Activated T-helper 1 cell treated with anti-CD3 and anti-CD28 coated beads, Interleukin-12 subunit alpha, Interleukin-12 subunit beta, Interleukin-2, Interleukin-4 antibody, amounts not matched to agents 30 ng/mL and 10 ng/mL and 1 ng/mL, durations not matched to agents 14 hours and 24 hours and 36 hours (primary cell): ENCODE measurements around the gene SLC35F3. TPM values are rescaled to one million over a fixed set of nuclear protein-coding genes. Genes with fewer than 3 reads are reported as not detected.

Experiments
- DNase-seq: peaks from one replicate; pipeline ENCODE4 v3.0.0; 2021; ENCODE audit warnings: low spot score
- H3K27ac Mint-ChIP-seq: one replicate; pipeline ENCODE4 v1.8.0; 2021; ENCODE audit warnings: mild to moderate bottlenecking, mixed read lengths
- H3K27me3 Mint-ChIP-seq: one replicate; pipeline ENCODE4 v1.8.0; 2022; ENCODE audit warnings: mild to moderate bottlenecking, moderate library complexity, mixed read lengths; ENCODE audit not compliant: insufficient read depth
- H3K36me3 Mint-ChIP-seq: one replicate; pipeline ENCODE4 v1.8.0; 2021; ENCODE audit warnings: low read depth, mixed read lengths
- H3K4me1 Mint-ChIP-seq: one replicate; pipeline ENCODE4 v1.8.0; 2021; ENCODE audit warnings: low read depth, mixed read lengths
- H3K4me3 Mint-ChIP-seq: one replicate; pipeline ENCODE4 v1.8.0; 2021; ENCODE audit warnings: mild to moderate bottlenecking, moderate library complexity, mixed read lengths
- H3K9me3 Mint-ChIP-seq: one replicate; pipeline ENCODE4 v1.8.0; 2021; ENCODE audit warnings: mixed read lengths
- intact Hi-C: fragments of 100-400 bp; cut with micrococcal nuclease; formaldehyde crosslinking; loops from one replicate; pipeline ENCODE4 v1.15.1; 2024
- total RNA-seq: library from RNA; stranded (reverse); gene quantifications from 2 replicates; pipeline ENCODE4 v1.2.3, GENCODE V29; 2022

The SLC35F3 gene
- total RNA-seq, 1 donor from 2014 or later = 7.9 TPM

- Mint-ChIP-seq H3K4me1 (no peaks in the 10 kb centered on the region), H3K9me3 (no peaks in the 10 kb centered on the region), H3K27ac (no peak overlapping the region), H3K27me3 (peaks cover 8% of the 10 kb centered on the region), H3K36me3 (no peaks in the 10 kb centered on the region), H3K4me3 (no peak overlapping the region)
- no peak for DNase-seq
- intact Hi-C loops = no loop called here
Measured at GRCh38 chr1:234090212-234091064, 186.0 kb downstream of the SLC35F3 start.

GRCh38 chr1:234091065-234091401, 186.6 kb downstream of the SLC35F3 start:
- DNase-seq = no peak
- no peaks in the 10 kb centered on the region for H3K36me3 Mint-ChIP-seq
- no peaks in the 10 kb centered on the region for H3K4me1 Mint-ChIP-seq
- H3K4me3 Mint-ChIP-seq = no peak overlapping the region
- no peaks in the 10 kb centered on the region for H3K9me3 Mint-ChIP-seq
- intact Hi-C loops = no loop called here
- peaks cover 10% of the 10 kb centered on the region for H3K27me3 Mint-ChIP-seq
- no peak overlapping the region for H3K27ac Mint-ChIP-seq

GRCh38 chr1:234091876-234092275, 187.4 kb downstream of the SLC35F3 start:
- Mint-ChIP-seq H3K4me3 (no peak overlapping the region), H3K27me3 (peaks cover 11% of the 10 kb centered on the region), H3K36me3 (no peaks in the 10 kb centered on the region), H3K4me1 (no peaks in the 10 kb centered on the region), H3K27ac (no peak overlapping the region), H3K9me3 (no peaks in the 10 kb centered on the region)
- DNase-seq = no peak
- intact Hi-C loops = no loop called here

- H3K4me3 Mint-ChIP-seq = no peak overlapping the region
- H3K27ac Mint-ChIP-seq = no peak overlapping the region
- no peak for DNase-seq
Measured at GRCh38 chr1:234093107-234093506, 188.6 kb downstream of the SLC35F3 start.

GRCh38 chr1:234093741-234094140, 189.3 kb downstream of the SLC35F3 start:
- no peak for DNase-seq
- H3K27ac Mint-ChIP-seq = no peak overlapping the region
- H3K36me3 Mint-ChIP-seq = no peaks in the 10 kb centered on the region
- H3K4me1 Mint-ChIP-seq = no peaks in the 10 kb centered on the region
- no peak overlapping the region for H3K4me3 Mint-ChIP-seq
- peaks cover 10% of the 10 kb centered on the region for H3K27me3 Mint-ChIP-seq
- intact Hi-C loops = no loop called here
- no peaks in the 10 kb centered on the region for H3K9me3 Mint-ChIP-seq

More at GRCh38 chr1:234093107-234093506, 188.6 kb downstream of the SLC35F3 start:
- Mint-ChIP-seq H3K9me3 (no peaks in the 10 kb centered on the region), H3K36me3 (no peaks in the 10 kb centered on the region), H3K27me3 (peaks cover 10% of the 10 kb centered on the region), H3K4me1 (no peaks in the 10 kb centered on the region)
- intact Hi-C loops = no loop called here

GRCh38 chr1:234094172-234094571, 189.7 kb downstream of the SLC35F3 start:
- Mint-ChIP-seq H3K27ac (no peak overlapping the region), H3K27me3 (peaks cover 8% of the 10 kb centered on the region), H3K4me1 (no peaks in the 10 kb centered on the region), H3K4me3 (no peak overlapping the region), H3K9me3 (no peaks in the 10 kb centered on the region), H3K36me3 (no peaks in the 10 kb centered on the region)
- intact Hi-C loops = no loop called here
- DNase-seq = no peak

GRCh38 chr1:234096161-234096770, 191.8 kb downstream of the SLC35F3 start:
- Mint-ChIP-seq H3K27ac (no peak overlapping the region), H3K27me3 (peaks cover 11% of the 10 kb centered on the region), H3K36me3 (no peaks in the 10 kb centered on the region), H3K4me1 (no peaks in the 10 kb centered on the region), H3K4me3 (no peak overlapping the region), H3K9me3 (no peaks in the 10 kb centered on the region)
- no peak for DNase-seq
- intact Hi-C loops = no loop called here

- Mint-ChIP-seq H3K4me3 (no peak overlapping the region), H3K27me3 (peaks cover 24% of the 10 kb centered on the region), H3K36me3 (no peaks in the 10 kb centered on the region), H3K9me3 (no peaks in the 10 kb centered on the region), H3K4me1 (no peaks in the 10 kb centered on the region), H3K27ac (no peak overlapping the region)
- no peak for DNase-seq
- intact Hi-C loops = no loop called here
Measured at GRCh38 chr1:234102583-234102982, 198.1 kb downstream of the SLC35F3 start.

- peaks cover 24% of the 10 kb centered on the region for H3K27me3 Mint-ChIP-seq
- H3K36me3 Mint-ChIP-seq = no peaks in the 10 kb centered on the region
- intact Hi-C loops = no loop called here
- no peaks in the 10 kb centered on the region for H3K9me3 Mint-ChIP-seq
- DNase-seq = no peak
- no peaks in the 10 kb centered on the region for H3K4me1 Mint-ChIP-seq
- no peak overlapping the region for H3K27ac Mint-ChIP-seq
- H3K4me3 Mint-ChIP-seq = no peak overlapping the region
Measured at GRCh38 chr1:234103198-234103597, 198.7 kb downstream of the SLC35F3 start.

GRCh38 chr1:234106032-234106431, 201.6 kb downstream of the SLC35F3 start:
- Mint-ChIP-seq H3K4me1 (no peaks in the 10 kb centered on the region), H3K36me3 (no peaks in the 10 kb centered on the region), H3K4me3 (no peak overlapping the region), H3K27me3 (peaks cover 30% of the 10 kb centered on the region), H3K9me3 (no peaks in the 10 kb centered on the region), H3K27ac (no peak overlapping the region)
- no peak for DNase-seq
- intact Hi-C loops = no loop called here

- H3K36me3 Mint-ChIP-seq = no peaks in the 10 kb centered on the region
- no peak overlapping the region for H3K4me3 Mint-ChIP-seq
- intact Hi-C loops = no loop called here
- no peak overlapping the region for H3K27ac Mint-ChIP-seq
- peaks cover 17% of the 10 kb centered on the region for H3K27me3 Mint-ChIP-seq
- H3K9me3 Mint-ChIP-seq = no peaks in the 10 kb centered on the region
- no peaks in the 10 kb centered on the region for H3K4me1 Mint-ChIP-seq
- DNase-seq = no peak
Measured at GRCh38 chr1:234107416-234108021, 203.0 kb downstream of the SLC35F3 start.

- H3K27me3 Mint-ChIP-seq = peaks cover 15% of the 10 kb centered on the region
- H3K9me3 Mint-ChIP-seq = no peaks in the 10 kb centered on the region
- H3K4me3 Mint-ChIP-seq = no peak overlapping the region
- intact Hi-C loops = no loop called here
- no peaks in the 10 kb centered on the region for H3K4me1 Mint-ChIP-seq
- no peak for DNase-seq
- H3K27ac Mint-ChIP-seq = no peak overlapping the region
- no peaks in the 10 kb centered on the region for H3K36me3 Mint-ChIP-seq
Measured at GRCh38 chr1:234108921-234109320, 204.4 kb downstream of the SLC35F3 start.

- no peaks in the 10 kb centered on the region for H3K36me3 Mint-ChIP-seq
- no peak overlapping the region for H3K27ac Mint-ChIP-seq
- H3K4me3 Mint-ChIP-seq = no peak overlapping the region
- peaks cover 4% of the 10 kb centered on the region for H3K4me1 Mint-ChIP-seq
- intact Hi-C loops = loop anchor here (10.0 kb wide), 1 partner anchor 975 kb away; no protein-coding TSS in a partner anchor
- peaks cover 15% of the 10 kb centered on the region for H3K27me3 Mint-ChIP-seq
- no peak for DNase-seq
- H3K9me3 Mint-ChIP-seq = no peaks in the 10 kb centered on the region
Measured at GRCh38 chr1:234109840-234110239, 205.4 kb downstream of the SLC35F3 start.
